ENCODE results near the gene FAM171A2.
A peak's percentile ranks its signal among the peaks of the same experiment; 100 is the strongest.
"Not testable (repeated sequence)": the region's sequence is repeated elsewhere in the genome, so short reads cannot be mapped to it uniquely, and the experiment has no call there.

Gene FAM171A2

GRCh38 chr17:44374306-44375195, 10.9 kb upstream of the FAM171A2 start:
- H3K27me3 Mint-ChIP-seq: peaks cover 40% of the 10 kb centered on the region
- DNase-seq (no peak), ATAC-seq (peak; percentile 37)
- no peak overlapping the region for H3K27ac Mint-ChIP-seq
- no peaks in the 10 kb centered on the region for H3K9me3 Mint-ChIP-seq
- H3K4me3 Mint-ChIP-seq: peak overlapping the region in 1 of 2 donors; percentile 51
- peaks cover 9% of the 10 kb centered on the region for H3K4me1 Mint-ChIP-seq

- no peak overlapping the region for H3K4me3 Mint-ChIP-seq
- H3K9me3 Mint-ChIP-seq: no peaks in the 10 kb centered on the region
- no peak for DNase-seq
- peak overlapping the region in 1 of 2 donors; percentile 14 for H3K27ac Mint-ChIP-seq
- peaks cover 48% of the 10 kb centered on the region for H3K27me3 Mint-ChIP-seq
- ATAC-seq: no peak
- peaks cover 11% of the 10 kb centered on the region for H3K4me1 Mint-ChIP-seq
Measured at GRCh38 chr17:44372036-44372435, 8.4 kb upstream of the FAM171A2 start.

- not testable (repeated sequence) for H3K27ac Mint-ChIP-seq, DNase-seq, H3K4me1 Mint-ChIP-seq, ATAC-seq, H3K9me3 Mint-ChIP-seq
- H3K4me3 Mint-ChIP-seq: peak overlapping the region; percentile 63 to 71
- peaks cover 61% of the 10 kb centered on the region for H3K27me3 Mint-ChIP-seq
Measured at GRCh38 chr17:44369414-44370023, 5.9 kb upstream of the FAM171A2 start.

- not testable (repeated sequence) for ATAC-seq, H3K4me3 Mint-ChIP-seq
Measured at GRCh38 chr17:44368391-44369243, 5.0 kb upstream of the FAM171A2 start.

GRCh38 chr17:44367231-44367979, 3.8 kb upstream of the FAM171A2 start:
- Mint-ChIP-seq H3K9me3 (no peaks in the 10 kb centered on the region), H3K4me1 (peaks cover 10% of the 10 kb centered on the region), H3K4me3 (no peak overlapping the region), H3K27ac (no peak overlapping the region), H3K27me3 (peaks cover 62% of the 10 kb centered on the region)
- DNase-seq (no peak), ATAC-seq (no peak)

More at GRCh38 chr17:44368391-44369243, 5.0 kb upstream of the FAM171A2 start:
- Mint-ChIP-seq H3K4me1 (peaks cover 10% of the 10 kb centered on the region), H3K27me3 (peaks cover 56% of the 10 kb centered on the region)
- H3K27ac Mint-ChIP-seq, DNase-seq, H3K9me3 Mint-ChIP-seq: not testable (repeated sequence)

- H3K27ac Mint-ChIP-seq, DNase-seq, ATAC-seq, H3K9me3 Mint-ChIP-seq: not testable (repeated sequence)
- H3K4me1 Mint-ChIP-seq: peaks cover 10% of the 10 kb centered on the region
- peaks cover 51% of the 10 kb centered on the region for H3K27me3 Mint-ChIP-seq
- H3K4me3 Mint-ChIP-seq: peak overlapping the region in 1 of 2 donors; percentile 34
Measured at GRCh38 chr17:44365051-44365450, 1.4 kb upstream of the FAM171A2 start.

GRCh38 chr17:44362949-44363612, 572 bp downstream of the FAM171A2 start:
- DNase-seq: no peak
- H3K4me1 Mint-ChIP-seq: peaks cover 4% of the 10 kb centered on the region
- no peak overlapping the region for H3K27ac Mint-ChIP-seq
- ATAC-seq: peak; percentile 53
- no peaks in the 10 kb centered on the region for H3K9me3 Mint-ChIP-seq
- peaks cover 51% of the 10 kb centered on the region for H3K27me3 Mint-ChIP-seq
- peak overlapping the region; percentile 72 to 75 for H3K4me3 Mint-ChIP-seq

GRCh38 chr17:44362459-44362948, 1.1 kb downstream of the FAM171A2 start:
- Mint-ChIP-seq H3K9me3 (no peaks in the 10 kb centered on the region), H3K27me3 (peaks cover 48% of the 10 kb centered on the region), H3K4me3 (peak overlapping the region in 1 of 2 donors; percentile 6), H3K4me1 (peaks cover 4% of the 10 kb centered on the region), H3K27ac (no peak overlapping the region)
- ATAC-seq (no peak), DNase-seq (no peak)

GRCh38 chr17:44361292-44362260, 2.1 kb downstream of the FAM171A2 start:
- H3K27ac Mint-ChIP-seq: no peak overlapping the region
- H3K4me1 Mint-ChIP-seq: peaks cover 4% of the 10 kb centered on the region
- no peak for ATAC-seq
- DNase-seq: no peak
- no peak overlapping the region for H3K4me3 Mint-ChIP-seq
- no peaks in the 10 kb centered on the region for H3K9me3 Mint-ChIP-seq
- peaks cover 39% of the 10 kb centered on the region for H3K27me3 Mint-ChIP-seq

GRCh38 chr17:44360826-44361225, 2.8 kb downstream of the FAM171A2 start:
- H3K27ac Mint-ChIP-seq: no peak overlapping the region
- H3K27me3 Mint-ChIP-seq: peaks cover 31% of the 10 kb centered on the region

GRCh38 chr17:44360144-44360533, 3.5 kb downstream of the FAM171A2 start:
- Mint-ChIP-seq H3K9me3 (no peaks in the 10 kb centered on the region), H3K4me3 (no peak overlapping the region), H3K27me3 (peaks cover 24% of the 10 kb centered on the region), H3K4me1 (peaks cover 4% of the 10 kb centered on the region), H3K27ac (no peak overlapping the region)
- ATAC-seq: no peak
- no peak for DNase-seq

More at GRCh38 chr17:44360826-44361225, 2.8 kb downstream of the FAM171A2 start:
- Mint-ChIP-seq H3K4me3 (no peak overlapping the region), H3K9me3 (no peaks in the 10 kb centered on the region), H3K4me1 (peaks cover 4% of the 10 kb centered on the region)
- ATAC-seq (no peak), DNase-seq (no peak)

- Mint-ChIP-seq H3K27ac (no peak overlapping the region), H3K4me3 (no peak overlapping the region), H3K4me1 (peaks cover 4% of the 10 kb centered on the region), H3K9me3 (no peaks in the 10 kb centered on the region), H3K27me3 (peaks cover 19% of the 10 kb centered on the region)
- DNase-seq (no peak), ATAC-seq (no peak)
Measured at GRCh38 chr17:44359458-44360143, 4.1 kb downstream of the FAM171A2 start.

GRCh38 chr17:44359006-44359405, 4.6 kb downstream of the FAM171A2 start:
- H3K4me3 Mint-ChIP-seq: no peak overlapping the region
- no peak for ATAC-seq
- H3K9me3 Mint-ChIP-seq: no peaks in the 10 kb centered on the region
- peaks cover 16% of the 10 kb centered on the region for H3K27me3 Mint-ChIP-seq
- DNase-seq: no peak
- peaks cover 2% of the 10 kb centered on the region for H3K4me1 Mint-ChIP-seq
- H3K27ac Mint-ChIP-seq: no peak overlapping the region

Data from stimulated activated naive CD8-positive, alpha-beta T cell treated with anti-CD3 and anti-CD28 coated beads, Interleukin-15, amount 100 ng/mL, for 72 hours (primary cell).